GM23338 (cell line): ENCODE results near the gene GNAI2. TPM values are rescaled to one million over a fixed set of nuclear protein-coding genes. Genes with fewer than 3 reads are reported as not detected.

Source experiments
- ATAC-seq: fragments of 200-7000 bp; cut with Tn5 transposase; 3 replicates; pipeline ENCODE4 v1.9.1; 2020
- DNase-seq: peaks from one replicate; pipeline ENCODE4 v3.0.0-alpha.2; 2015; ENCODE audit warnings: low spot score
- H2AFZ ChIP-seq: fragments of 200-600 bp; sonication (generic); 2 replicates; pipeline ENCODE4 v1.8.0; 2016; ENCODE audit warnings: antibody characterized with exemption, mild to moderate bottlenecking, moderate library complexity
- H3F3A ChIP-seq: fragments of 200-600 bp; sonication (generic); replicated peaks from 2 replicates; pipeline ENCODE4 v1.8.0; 2017; ENCODE audit warnings: antibody characterized with exemption, mixed run types, low read depth
- H3K27ac ChIP-seq: fragments of 200-600 bp; sonication (generic); 2 replicates; pipeline ENCODE4 v1.6.1; 2016; ENCODE audit warnings: low read depth
- H3K27me3 ChIP-seq: fragments of 200-600 bp; sonication (generic); 2 replicates; pipeline ENCODE4 v1.8.0; 2016; ENCODE audit warnings: mild to moderate bottlenecking, mixed run types, moderate library complexity; ENCODE audit not compliant: insufficient read depth
- H3K36me3 ChIP-seq: fragments of 200-600 bp; sonication (generic); 2 replicates; pipeline ENCODE4 v1.8.0; 2016; ENCODE audit warnings: mild to moderate bottlenecking; ENCODE audit not compliant: insufficient read depth
- H3K4me1 ChIP-seq: fragments of 200-600 bp; sonication (generic); 2 replicates; pipeline ENCODE4 v1.8.0; 2016; ENCODE audit warnings: mild to moderate bottlenecking, moderate library complexity; ENCODE audit not compliant: insufficient read depth
- H3K4me2 ChIP-seq: fragments of 200-600 bp; sonication (generic); 2 replicates; pipeline ENCODE4 v1.7.1; 2017; ENCODE audit warnings: mixed run types
- H3K4me3 ChIP-seq: fragments of 200-600 bp; sonication (generic); 2 replicates; pipeline ENCODE4 v1.6.1; 2016; ENCODE audit warnings: mixed run types
- H3K79me2 ChIP-seq: fragments of 200-600 bp; sonication (generic); replicated peaks from 2 replicates; pipeline ENCODE4 v1.8.0; 2017; ENCODE audit warnings: mild to moderate bottlenecking; ENCODE audit not compliant: insufficient read depth
- H3K9me2 ChIP-seq: fragments of 200-600 bp; sonication (generic); 2 replicates; pipeline ENCODE4 v1.8.0; 2017; ENCODE audit not compliant: insufficient read depth
- H4K20me1 ChIP-seq: fragments of 200-600 bp; sonication (generic); replicated peaks from 2 replicates; pipeline ENCODE4 v1.8.0; 2017; ENCODE audit warnings: mild to moderate bottlenecking; ENCODE audit not compliant: insufficient read depth
- H3K27ac Mint-ChIP-seq: 2 replicates; pipeline ENCODE4 v1.8.0; 2020; ENCODE audit warnings: inconsistent platforms, mild to moderate bottlenecking, moderate library complexity, mixed read lengths
- H3K27me3 Mint-ChIP-seq: 3 replicates; pipeline ENCODE4 v1.8.0; 2022; ENCODE audit warnings: low read depth, mild to moderate bottlenecking, moderate library complexity, mixed read lengths, inconsistent platforms; ENCODE audit not compliant: insufficient read depth, poor library complexity
- H3K36me3 Mint-ChIP-seq: 3 replicates; pipeline ENCODE4 v1.8.0; 2021; ENCODE audit warnings: low read depth, mild to moderate bottlenecking, inconsistent platforms, moderate library complexity, mixed read lengths
- H3K4me1 Mint-ChIP-seq: 3 replicates; pipeline ENCODE4 v1.8.0; 2020; ENCODE audit warnings: mild to moderate bottlenecking, inconsistent platforms, mixed read lengths
- H3K4me3 Mint-ChIP-seq: 3 replicates; pipeline ENCODE4 v1.8.0; 2021; ENCODE audit warnings: moderate library complexity, mild to moderate bottlenecking, inconsistent platforms, mixed read lengths
- H3K9me3 Mint-ChIP-seq: 3 replicates; pipeline ENCODE4 v1.8.0; 2020; ENCODE audit warnings: moderate library complexity, mild to moderate bottlenecking, inconsistent platforms, mixed read lengths
- CTCF ChIP-seq, 2 experiments: fragments of 200-600 bp in 1 of 2; sonication (generic) in 1 of 2; conservative IDR thresholded peaks; 2 replicates each; pipeline versions ENCODE4 v1.5.1 to v1.6.1; 2016 to 2017; ENCODE audit warnings: antibody characterized with exemption in 2 of 2, low read depth in 2 of 2, mild to moderate bottlenecking in 2 of 2, moderate library complexity in 1 of 2
- POLR2AphosphoS5 ChIP-seq: IDR thresholded peaks from 2 replicates; pipeline ENCODE4 v1.6.1; 2016; ENCODE audit warnings: antibody characterized with exemption, low read depth
- REST ChIP-seq: IDR thresholded peaks from one replicate; pipeline ENCODE4 v1.6.1; 2018; ENCODE audit warnings: antibody characterized with exemption; ENCODE audit not compliant: unreplicated experiment
- ZNF462 ChIP-seq: fragments of 250-450 bp; sonication (Bioruptor Pico); IDR thresholded peaks from 2 replicates; pipeline ENCODE4 v1.5.0; 2020; ENCODE audit warnings: mild to moderate bottlenecking, moderate library complexity
- polyA plus RNA-seq: library from polyadenylated mRNA; unstranded; fragments of >200 nt; fragmentation: Nextera tagmentation; extraction: Ambion mirVana; gene quantifications from 2 replicates; pipeline ENCODE4 v1.2.1, GENCODE V29; 2016
- total RNA-seq: library from RNA; depleted of rRNA; stranded (reverse); fragments of >200 nt; shearing (Covaris generic); gene quantifications from 2 replicates; pipeline ENCODE4 v1.2.3, GENCODE V29; 2014

The GNAI2 gene
- total and polyA plus RNA-seq, 2 experiments from 2014 or later: 138 to 153 TPM

GRCh38 chr3:50303013-50303815, 67.2 kb downstream of the GNAI2 start, which contains the start of gene HYAL1:
Gene HYAL1 (minus strand): TSS chr3:50303574. CDS start chr3:50302956, 618 bp downstream.
- ATAC-seq (peak; percentile 64), DNase-seq (peak; percentile 89)
- no peak within 1 kb of the TSS; the same call in 1 of the 2 replicates for H3K27ac Mint-ChIP-seq
- no peaks in the 10 kb centered on the region for H4K20me1 ChIP-seq
- peak within 1 kb of the TSS; percentile 74 for H3K4me2 ChIP-seq
- peaks cover 20% of the 10 kb centered on the region for H3K4me1 Mint-ChIP-seq
- H3F3A ChIP-seq: peaks cover 16% of the 10 kb centered on the region
- no peaks in the 10 kb centered on the region for H3K27me3 ChIP-seq
- H3K79me2 ChIP-seq: no peaks in the 10 kb centered on the region
- H3K27ac ChIP-seq: peak within 1 kb of the TSS; percentile 88; the same call in 1 of the 2 replicates
- no peak within 1 kb of the TSS for H3K4me3 Mint-ChIP-seq
- peak within 1 kb of the TSS; percentile 36; the same call in 1 of the 2 replicates for H3K4me3 ChIP-seq
- TF ChIP-seq ZNF462 (no peak), CTCF (conservative IDR thresholded peaks at IDR 0.05; ENCODE audit: low read depth in 2 of 2) (peak; percentile 29 to 68), REST (no peak), POLR2AphosphoS5 (peak; percentile 59)
- H3K4me1 ChIP-seq: peaks cover 23% of the 10 kb centered on the region
- peaks cover 31% of the 10 kb centered on the region for H3K9me3 Mint-ChIP-seq
- peaks cover 16% of the 10 kb centered on the region for H3K27me3 Mint-ChIP-seq
- H3K9me2 ChIP-seq: no peaks in the 10 kb centered on the region
- H3K36me3 ChIP-seq: no peaks in the 10 kb centered on the region
- H3K36me3 Mint-ChIP-seq: peaks cover 17% of the 10 kb centered on the region; the same call in 2 of the 3 replicates
- no peak within 1 kb of the TSS for H2AFZ ChIP-seq
